Stimulated activated CD8-positive, alpha-beta memory T cell treated with anti-CD3 and anti-CD28 coated beads, Interleukin-2, amount 100 ng/mL, for 48 hours (primary cell): ENCODE measurements around the gene BANP.
"Not testable (repeated sequence)": the region's sequence is repeated elsewhere in the genome, so short reads cannot be mapped to it uniquely, and the experiment has no call there.

Experiments used
- DNase-seq, 2 donors: peaks; one replicate each; pipeline ENCODE4 v3.0.0-alpha.2; 2020; ENCODE audit warnings: low read depth in 2 of 2

BANP gene

GRCh38 chr16:88065747-88066142 is 114.5 kb downstream of the BANP start:
- no peak for DNase-seq

GRCh38 chr16:88066234-88066633 is 115.0 kb downstream of the BANP start:
- DNase-seq = no peak

GRCh38 chr16:88066680-88067529 is 115.7 kb downstream of the BANP start:
- no peak for DNase-seq

GRCh38 chr16:88067530-88068411 is 116.5 kb downstream of the BANP start:
- no peak for DNase-seq

GRCh38 chr16:88068476-88069396 is 117.5 kb downstream of the BANP start:
- no peak for DNase-seq

- DNase-seq = no peak
Observed at GRCh38 chr16:88069397-88070168, 118.3 kb downstream of the BANP start.

- DNase-seq = no peak
Observed at GRCh38 chr16:88070341-88070740, 119.1 kb downstream of the BANP start.

- DNase-seq = no peak
Observed at GRCh38 chr16:88070989-88071625, 119.9 kb downstream of the BANP start.

GRCh38 chr16:88071908-88072307 is 120.7 kb downstream of the BANP start:
- no peak for DNase-seq

GRCh38 chr16:88072571-88073001 is 121.4 kb downstream of the BANP start:
- no peak for DNase-seq

- DNase-seq = no peak
Observed at GRCh38 chr16:88073201-88073721, 122.0 kb downstream of the BANP start.

GRCh38 chr16:88074041-88074440 is 122.8 kb downstream of the BANP start:
- no peak for DNase-seq

- no peak for DNase-seq
Observed at GRCh38 chr16:88076211-88076931, 125.1 kb downstream of the BANP start.

- DNase-seq = not testable (repeated sequence)
Observed at GRCh38 chr16:88076932-88077320, 125.7 kb downstream of the BANP start.

GRCh38 chr16:88077328-88078108 is 126.3 kb downstream of the BANP start:
- DNase-seq = no peak

- no peak for DNase-seq
Observed at GRCh38 chr16:88078111-88078775, 127.0 kb downstream of the BANP start.

- DNase-seq = no peak
Observed at GRCh38 chr16:88083582-88083981, 132.3 kb downstream of the BANP start.

- no peak for DNase-seq
Observed at GRCh38 chr16:88084881-88085280, 133.6 kb downstream of the BANP start.
